ENCODE results near the gene LAMC3. TPM values are rescaled to one million over a fixed set of nuclear protein-coding genes. Genes with fewer than 3 reads are reported as not detected.
A peak's percentile ranks its signal among the peaks of the same experiment; 100 is the strongest.
"Not testable (repeated sequence)": the region's sequence is repeated elsewhere in the genome, so short reads cannot be mapped to it uniquely, and the experiment has no call there.

The LAMC3 gene
- polyA plus RNA-seq, 1 donor = 2.1 TPM

GRCh38 chr9:131082774-131083512 lies 74.0 kb downstream of the LAMC3 start:
- no peak for DNase-seq

DNA sequence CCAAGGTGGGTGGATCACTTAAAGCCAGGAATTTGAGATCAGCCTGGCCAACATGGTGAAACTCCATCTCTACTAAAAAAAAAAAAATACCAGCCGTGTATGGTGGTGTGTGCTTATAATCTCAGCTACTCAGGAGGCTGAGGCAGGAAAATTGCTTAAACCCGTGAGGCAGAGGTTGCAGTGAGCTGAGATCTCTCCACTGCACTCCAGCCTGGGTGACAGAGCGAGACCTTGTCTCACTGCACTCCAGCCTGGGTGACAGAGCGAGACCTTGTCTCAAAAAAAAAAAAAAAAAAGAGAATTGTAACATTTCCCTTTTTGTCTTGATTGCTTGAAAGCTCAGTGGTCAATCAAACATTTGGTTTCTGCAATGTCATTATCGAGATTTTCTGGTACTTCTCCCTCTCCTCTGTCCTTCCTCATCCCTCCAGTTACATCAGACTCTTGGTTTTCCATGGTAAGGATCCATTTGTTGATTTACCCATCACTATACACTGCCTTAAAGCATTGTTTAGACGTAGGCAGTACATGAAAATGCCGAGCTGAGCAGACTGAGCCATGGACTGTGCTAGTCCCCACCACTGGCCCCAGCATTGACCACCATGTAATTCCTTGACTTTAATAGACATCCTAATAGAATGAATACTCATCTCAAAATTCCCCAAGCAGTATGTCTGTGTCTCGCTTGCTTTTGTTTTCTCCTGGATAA lies 75.8 kb downstream of the LAMC3 start:
- no peak for DNase-seq

DNA sequence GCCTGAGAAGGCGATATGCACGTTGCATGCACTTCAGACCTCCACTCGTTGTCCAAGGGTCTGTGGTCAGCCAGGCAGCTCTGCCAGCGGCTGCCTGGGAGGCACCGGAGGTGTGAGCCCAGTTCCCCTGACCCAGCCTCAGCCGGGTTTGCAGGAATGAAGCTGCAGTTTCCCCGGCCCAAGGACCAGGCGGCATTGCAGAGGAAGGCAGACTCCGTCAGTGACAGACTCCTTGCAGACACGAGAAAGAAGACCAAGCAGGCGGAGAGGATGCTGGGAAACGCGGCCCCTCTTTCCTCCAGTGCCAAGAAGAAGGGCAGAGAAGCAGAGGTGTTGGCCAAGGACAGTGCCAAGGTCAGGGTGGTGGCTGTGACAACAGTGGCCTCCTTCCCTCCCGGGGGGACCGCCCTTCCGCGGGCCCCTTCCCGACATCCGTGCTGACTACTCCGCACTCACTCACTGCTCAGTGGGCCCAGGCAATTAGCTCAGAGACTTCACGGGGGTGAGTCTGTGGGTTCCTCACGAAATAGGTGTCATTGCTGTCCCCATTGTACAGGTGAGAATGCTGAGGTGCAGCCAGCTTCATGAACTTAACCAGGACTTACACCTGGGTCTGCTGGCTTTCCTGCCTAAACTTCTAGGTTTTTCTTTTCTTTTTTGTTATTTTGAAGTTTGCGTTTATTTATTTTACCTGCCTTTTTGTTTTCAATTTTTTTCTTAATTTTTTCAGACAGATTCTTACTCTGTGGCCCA lies 76.6 kb downstream of the LAMC3 start:
- DNase-seq = no peak

DNA sequence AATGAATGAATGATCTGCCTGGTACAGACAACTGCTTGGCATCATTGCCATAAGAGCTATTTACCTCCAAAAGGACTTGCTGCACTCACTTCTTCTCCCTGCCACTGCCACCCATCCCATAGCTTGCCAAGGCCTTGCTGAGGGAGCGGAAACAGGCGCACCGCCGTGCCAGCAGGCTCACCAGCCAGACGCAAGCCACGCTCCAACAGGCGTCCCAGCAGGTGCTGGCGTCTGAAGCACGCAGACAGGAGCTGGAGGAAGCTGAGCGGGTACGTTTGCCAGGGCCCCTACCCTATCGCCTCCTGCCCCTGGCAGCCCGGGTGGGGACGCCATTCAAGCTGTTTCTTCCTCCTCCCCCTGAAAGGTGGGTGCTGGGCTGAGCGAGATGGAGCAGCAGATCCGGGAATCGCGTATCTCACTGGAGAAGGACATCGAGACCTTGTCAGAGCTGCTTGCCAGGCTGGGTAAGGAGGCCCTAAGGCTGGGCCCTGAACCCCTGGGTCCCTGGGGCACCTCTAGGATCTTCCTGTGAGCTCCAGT lies 78.5 kb downstream of the LAMC3 start:
- no peak for DNase-seq

GRCh38 chr9:131090025-131090787 lies 81.2 kb downstream of the LAMC3 start:
- no peak for DNase-seq

DNA sequence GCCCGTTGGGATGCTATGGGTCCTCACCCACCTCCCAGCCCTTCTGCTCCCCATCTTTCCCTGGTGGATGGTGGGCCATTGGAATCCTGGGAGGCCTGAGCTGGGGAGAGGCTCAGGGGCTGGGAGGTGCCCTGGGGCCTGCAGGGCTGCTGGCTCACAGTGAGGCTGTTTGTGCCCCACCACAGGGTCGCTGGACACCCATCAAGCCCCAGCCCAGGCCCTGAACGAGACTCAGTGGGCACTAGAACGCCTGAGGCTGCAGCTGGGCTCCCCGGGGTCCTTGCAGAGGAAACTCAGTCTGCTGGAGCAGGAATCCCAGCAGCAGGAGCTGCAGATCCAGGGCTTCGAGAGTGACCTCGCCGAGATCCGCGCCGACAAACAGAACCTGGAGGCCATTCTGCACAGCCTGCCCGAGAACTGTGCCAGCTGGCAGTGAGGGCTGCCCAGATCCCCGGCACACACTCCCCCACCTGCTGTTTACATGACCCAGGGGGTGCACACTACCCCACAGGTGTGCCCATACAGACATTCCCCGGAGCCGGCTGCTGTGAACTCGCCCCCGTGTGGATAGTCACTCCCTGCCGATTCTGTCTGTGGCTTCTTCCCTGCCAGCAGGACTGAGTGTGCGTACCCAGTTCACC lies 82.5 kb downstream of the LAMC3 start:
- DNase-seq = no peak

DNA sequence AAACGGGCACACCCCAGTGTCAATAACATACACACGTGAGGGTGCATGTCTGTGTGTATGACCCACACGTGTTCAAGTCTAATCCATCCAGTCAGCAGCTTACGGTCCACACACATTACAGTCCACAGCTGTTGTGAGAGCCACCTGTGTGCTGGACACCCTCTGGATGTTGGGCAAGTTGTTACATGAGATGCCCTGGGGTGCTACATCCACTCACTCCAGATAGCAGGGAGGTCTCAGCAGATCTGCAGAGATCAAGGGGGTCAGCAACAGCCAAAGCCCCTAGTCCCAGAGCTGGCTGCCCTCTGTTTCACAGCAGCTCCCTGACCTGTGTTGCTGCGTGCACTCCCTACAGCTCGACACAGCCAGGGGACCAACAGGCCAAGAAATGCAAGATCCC lies 83.1 kb downstream of the LAMC3 start:
- DNase-seq = no peak

DNA sequence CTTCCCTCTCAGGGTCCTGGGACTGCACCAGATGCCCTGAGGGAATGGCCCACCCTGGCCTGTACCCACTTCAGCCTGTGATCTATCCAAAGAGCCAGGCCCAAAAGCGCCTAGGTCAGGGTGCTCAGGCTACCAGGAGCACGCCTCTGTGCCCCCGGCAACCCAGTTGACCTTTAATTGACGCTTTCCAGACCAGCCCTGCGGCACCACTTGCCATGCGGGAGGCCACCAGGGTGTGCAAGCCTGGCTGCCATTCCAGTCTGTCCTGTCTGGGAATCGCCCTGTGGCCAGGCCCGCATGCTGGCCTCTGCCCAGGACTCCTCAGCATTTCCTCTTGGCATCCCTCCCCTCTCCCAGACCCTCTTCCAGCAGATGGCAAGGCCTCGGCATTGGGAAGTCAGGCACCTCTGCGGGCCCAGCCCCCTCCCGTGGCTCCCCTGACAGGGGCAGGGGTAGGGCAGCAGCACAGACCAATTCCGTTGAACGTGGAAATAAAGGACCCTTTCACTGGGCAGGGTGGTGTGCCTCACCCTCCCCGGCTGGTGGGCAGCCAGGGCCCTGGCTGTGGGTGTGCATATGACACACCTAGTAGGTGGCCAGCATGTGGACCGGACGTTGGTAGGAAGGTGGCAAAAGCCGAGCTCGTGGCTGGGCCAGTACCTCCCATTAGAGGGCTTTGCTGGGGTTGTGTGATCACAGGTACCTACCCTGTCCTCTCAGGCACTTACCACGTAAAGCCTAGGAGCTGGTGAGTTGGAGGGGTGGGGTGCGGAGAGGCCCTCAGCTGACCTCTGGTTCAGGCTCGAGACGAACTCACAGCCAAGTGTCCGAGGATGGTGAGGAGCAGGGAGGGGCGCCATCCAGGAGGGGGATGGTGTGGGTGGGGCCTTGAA lies 83.8 kb downstream of the LAMC3 start:
- no peak for DNase-seq

GRCh38 chr9:131094015-131094414 lies 85.0 kb downstream of the LAMC3 start:
- DNase-seq = no peak

GRCh38 chr9:131094622-131095021 lies 85.6 kb downstream of the LAMC3 start:
- DNase-seq = peak; percentile 40

GRCh38 chr9:131095666-131096268 lies 86.8 kb downstream of the LAMC3 start:
- DNase-seq = no peak

- DNase-seq = peak; percentile 47
Measured at GRCh38 chr9:131096269-131097125, 87.5 kb downstream of the LAMC3 start, which contains the start of gene AIF1L. Gene AIF1L (plus strand): TSS chr9:131096531. CDS start chr9:131096630, 99 bp downstream.

DNA sequence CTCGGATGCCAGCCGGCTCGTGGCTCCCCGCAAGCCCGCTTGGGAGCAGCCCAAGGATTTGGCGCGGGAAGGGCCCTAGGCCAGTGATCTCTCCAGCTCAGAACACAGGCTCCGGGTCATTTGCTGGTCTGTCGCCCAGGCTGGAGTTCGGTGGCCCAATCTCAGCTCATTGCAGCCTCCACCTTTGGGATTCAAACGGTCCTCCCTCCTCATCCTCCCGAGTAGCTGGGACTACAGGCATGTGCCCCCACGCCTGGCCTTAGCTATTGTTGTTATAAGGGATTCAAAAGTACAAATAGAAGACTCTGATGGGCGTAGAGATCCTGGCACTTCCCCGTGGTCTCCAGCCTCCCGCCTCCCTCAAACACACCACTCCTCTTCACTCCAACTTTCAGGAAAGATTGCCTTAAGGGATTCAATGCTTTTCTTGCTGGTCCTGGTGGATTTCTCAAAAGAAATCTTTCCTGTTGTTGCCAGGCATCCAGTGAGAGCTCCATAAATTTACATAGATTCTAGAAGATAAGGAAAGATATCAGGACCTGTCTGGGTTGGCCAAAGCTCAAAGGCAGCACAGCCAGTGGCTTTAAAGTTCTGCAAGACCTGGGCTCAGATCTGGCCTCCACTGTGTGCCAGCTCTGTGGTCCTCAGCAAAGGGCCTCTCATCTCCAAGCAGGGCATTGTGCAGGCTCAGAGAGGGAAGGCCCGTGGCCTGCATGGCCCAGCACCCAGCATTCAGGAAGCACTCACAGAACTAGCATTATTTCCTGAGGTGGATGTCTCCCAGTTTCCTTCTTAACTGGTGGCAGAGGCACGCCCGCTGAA lies 88.4 kb downstream of the LAMC3 start:
- no peak for DNase-seq

GRCh38 chr9:131097948-131098278 lies 88.9 kb downstream of the LAMC3 start:
- no peak for DNase-seq

DNA sequence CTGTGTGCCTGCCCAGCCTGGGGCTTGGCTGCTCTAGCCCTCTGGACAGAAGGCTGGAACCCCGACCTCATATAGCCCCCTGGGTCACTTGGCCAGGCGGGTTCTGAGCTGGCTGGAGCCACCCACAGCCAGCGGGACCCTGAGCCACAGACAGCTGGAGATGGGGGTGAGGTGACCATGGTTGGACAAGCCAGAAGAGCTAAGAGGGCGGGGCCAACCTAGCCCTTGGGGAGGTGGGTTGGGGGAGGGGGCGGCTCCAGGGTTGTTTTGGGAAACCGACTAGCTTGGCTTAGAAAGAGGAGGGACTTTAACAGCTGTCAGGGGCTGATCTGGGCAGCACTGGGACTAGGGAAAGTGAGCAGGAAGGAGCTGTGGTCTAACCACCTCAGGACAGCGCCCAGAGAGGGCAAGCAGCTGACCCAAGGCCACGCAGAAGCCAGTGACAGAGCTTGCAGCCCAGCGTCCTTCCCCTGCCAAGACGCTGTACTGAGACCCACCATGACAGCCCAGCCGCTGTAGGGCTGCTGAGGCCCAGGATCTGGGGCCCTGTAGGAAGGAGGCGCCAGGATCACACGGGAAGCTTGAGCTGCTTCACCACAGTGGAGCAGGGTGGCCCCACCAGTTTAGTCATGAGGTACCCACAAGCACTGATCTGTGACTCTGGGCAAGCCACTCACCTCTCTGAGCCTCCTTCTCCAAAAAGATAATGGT lies 89.6 kb downstream of the LAMC3 start:
- DNase-seq = no peak

GRCh38 chr9:131099102-131099606 lies 90.2 kb downstream of the LAMC3 start:
- no peak for DNase-seq

DNA sequence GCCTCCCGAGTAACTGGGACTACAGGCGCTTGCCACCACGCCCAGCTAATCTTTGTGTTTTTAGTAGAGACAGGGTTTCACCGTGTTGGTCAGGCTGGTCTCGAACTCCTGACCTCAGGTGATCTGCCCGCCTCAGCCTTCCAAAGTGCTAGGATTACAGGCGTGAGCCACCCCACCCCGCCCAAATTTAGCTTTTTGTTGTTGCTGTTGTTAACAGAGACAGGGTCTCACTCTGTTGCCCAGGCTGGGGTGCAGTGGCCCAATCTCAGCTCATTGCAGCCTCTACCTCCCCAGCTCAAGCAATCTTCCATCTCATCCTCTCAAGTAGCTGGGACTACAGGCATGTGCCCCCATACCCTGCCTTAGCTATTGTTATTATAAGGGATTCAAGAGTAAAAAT lies 90.9 kb downstream of the LAMC3 start:
- DNase-seq = not testable (repeated sequence)

DNA sequence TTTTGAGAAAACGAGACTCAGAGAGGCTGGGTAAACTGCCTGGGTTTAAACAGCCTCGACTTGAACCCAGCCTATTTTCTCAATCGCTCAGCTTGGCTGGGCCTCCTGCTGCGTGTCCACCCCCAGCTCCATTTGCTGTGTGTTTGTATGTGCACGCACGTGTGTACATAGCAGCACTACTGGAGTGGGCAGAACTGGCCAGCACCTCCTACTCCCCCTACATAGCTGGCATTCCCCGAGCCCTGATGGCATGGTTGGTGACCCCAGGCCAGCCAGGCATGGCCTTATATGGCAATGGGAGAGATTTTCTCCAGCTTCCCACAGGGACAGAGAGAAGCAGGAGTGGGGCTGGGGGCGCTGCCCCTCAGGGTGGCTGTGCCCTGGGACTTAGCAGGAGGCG lies 91.5 kb downstream of the LAMC3 start:
- DNase-seq = no peak
